ENCODE results near the gene SPARC.
"Not testable (repeated sequence)": the region's sequence is repeated elsewhere in the genome, so short reads cannot be mapped to it uniquely, and the experiment has no call there.

Gene SPARC

GRCh38 chr5:151718153-151718552 lies 31.4 kb upstream of the SPARC start:
- Mint-ChIP-seq H3K4me3 (no peak overlapping the region), H3K27ac (no peak overlapping the region), H3K36me3 (peaks cover 3% of the 10 kb centered on the region), H3K9me3 (no peaks in the 10 kb centered on the region), H3K4me1 (peaks cover 13% of the 10 kb centered on the region), H3K27me3 (no peaks in the 10 kb centered on the region)
- ATAC-seq (ENCODE audit: low read depth): no peak
- no peak for DNase-seq (ENCODE audit: low spot score in 2 of 2)

GRCh38 chr5:151717416-151717815 lies 30.7 kb upstream of the SPARC start:
- H3K27ac Mint-ChIP-seq: no peak overlapping the region
- no peaks in the 10 kb centered on the region for H3K27me3 Mint-ChIP-seq
- no peaks in the 10 kb centered on the region for H3K9me3 Mint-ChIP-seq

GRCh38 chr5:151709109-151709735 lies 22.5 kb upstream of the SPARC start:
- peaks cover 2% of the 10 kb centered on the region for H3K9me3 Mint-ChIP-seq
- H3K4me1 Mint-ChIP-seq: peaks cover 7% of the 10 kb centered on the region
- no peak overlapping the region for H3K4me3 Mint-ChIP-seq
- no peak overlapping the region for H3K27ac Mint-ChIP-seq
- H3K36me3 Mint-ChIP-seq: no peaks in the 10 kb centered on the region
- no peak for DNase-seq (ENCODE audit: low spot score in 2 of 2)
- peaks cover 2% of the 10 kb centered on the region for H3K27me3 Mint-ChIP-seq
- ATAC-seq (ENCODE audit: low read depth): no peak

More at GRCh38 chr5:151717416-151717815, 30.7 kb upstream of the SPARC start:
- DNase-seq (ENCODE audit: low spot score in 2 of 2) (no peak), ATAC-seq (ENCODE audit: low read depth) (no peak)
- Mint-ChIP-seq H3K4me3 (no peak overlapping the region), H3K36me3 (peaks cover 3% of the 10 kb centered on the region), H3K4me1 (peaks cover 10% of the 10 kb centered on the region)

- Mint-ChIP-seq H3K36me3 (no peaks in the 10 kb centered on the region), H3K27me3 (peaks cover 2% of the 10 kb centered on the region), H3K4me3 (no peak overlapping the region), H3K4me1 (peaks cover 11% of the 10 kb centered on the region), H3K27ac (no peak overlapping the region), H3K9me3 (peaks cover 2% of the 10 kb centered on the region)
- DNase-seq (ENCODE audit: low spot score in 2 of 2): no peak
- ATAC-seq (ENCODE audit: low read depth): no peak
Measured at GRCh38 chr5:151708126-151708525, 21.4 kb upstream of the SPARC start.

GRCh38 chr5:151707567-151707966 lies 20.9 kb upstream of the SPARC start:
- Mint-ChIP-seq H3K4me1 (peaks cover 12% of the 10 kb centered on the region), H3K27ac (no peak overlapping the region), H3K27me3 (peaks cover 2% of the 10 kb centered on the region), H3K36me3 (no peaks in the 10 kb centered on the region), H3K4me3 (no peak overlapping the region), H3K9me3 (peaks cover 2% of the 10 kb centered on the region)
- ATAC-seq (ENCODE audit: low read depth) (no peak), DNase-seq (ENCODE audit: low spot score in 2 of 2) (no peak)

GRCh38 chr5:151706906-151707305 lies 20.2 kb upstream of the SPARC start:
- H3K27me3 Mint-ChIP-seq: peaks cover 2% of the 10 kb centered on the region
- DNase-seq (ENCODE audit: low spot score in 2 of 2) (no peak), ATAC-seq (ENCODE audit: low read depth) (no peak)
- H3K4me3 Mint-ChIP-seq: no peak overlapping the region
- peaks cover 12% of the 10 kb centered on the region for H3K4me1 Mint-ChIP-seq
- no peak overlapping the region for H3K27ac Mint-ChIP-seq
- peaks cover 2% of the 10 kb centered on the region for H3K9me3 Mint-ChIP-seq
- no peaks in the 10 kb centered on the region for H3K36me3 Mint-ChIP-seq

GRCh38 chr5:151703780-151704179 lies 17.1 kb upstream of the SPARC start:
- Mint-ChIP-seq H3K9me3 (no peaks in the 10 kb centered on the region), H3K4me1 (peaks cover 9% of the 10 kb centered on the region), H3K27ac (no peak overlapping the region), H3K27me3 (no peaks in the 10 kb centered on the region), H3K4me3 (no peak overlapping the region), H3K36me3 (no peaks in the 10 kb centered on the region)
- no peak for DNase-seq (ENCODE audit: low spot score in 2 of 2)
- no peak for ATAC-seq (ENCODE audit: low read depth)

- peaks cover 9% of the 10 kb centered on the region for H3K4me1 Mint-ChIP-seq
- DNase-seq (ENCODE audit: low spot score in 2 of 2): no peak
- ATAC-seq (ENCODE audit: low read depth): no peak
- H3K9me3 Mint-ChIP-seq: no peaks in the 10 kb centered on the region
- H3K4me3 Mint-ChIP-seq: no peak overlapping the region
- no peak overlapping the region for H3K27ac Mint-ChIP-seq
- no peaks in the 10 kb centered on the region for H3K36me3 Mint-ChIP-seq
- no peaks in the 10 kb centered on the region for H3K27me3 Mint-ChIP-seq
Measured at GRCh38 chr5:151703227-151703626, 16.5 kb upstream of the SPARC start.

- no peaks in the 10 kb centered on the region for H3K9me3 Mint-ChIP-seq
- H3K4me1 Mint-ChIP-seq: peaks cover 9% of the 10 kb centered on the region
- no peak for ATAC-seq (ENCODE audit: low read depth)
- no peak overlapping the region for H3K27ac Mint-ChIP-seq
- peaks cover 3% of the 10 kb centered on the region for H3K27me3 Mint-ChIP-seq
- no peaks in the 10 kb centered on the region for H3K36me3 Mint-ChIP-seq
- no peak for DNase-seq (ENCODE audit: low spot score in 2 of 2)
- no peak overlapping the region for H3K4me3 Mint-ChIP-seq
Measured at GRCh38 chr5:151700820-151701219, 14.1 kb upstream of the SPARC start.

- ATAC-seq (ENCODE audit: low read depth) (no peak), DNase-seq (ENCODE audit: low spot score in 2 of 2) (no peak)
- Mint-ChIP-seq H3K36me3 (no peaks in the 10 kb centered on the region), H3K27ac (no peak overlapping the region), H3K9me3 (no peaks in the 10 kb centered on the region), H3K4me1 (peaks cover 9% of the 10 kb centered on the region), H3K27me3 (peaks cover 3% of the 10 kb centered on the region), H3K4me3 (no peak overlapping the region)
Measured at GRCh38 chr5:151700296-151700695, 13.6 kb upstream of the SPARC start.

GRCh38 chr5:151699071-151699901 lies 12.6 kb upstream of the SPARC start:
- Mint-ChIP-seq H3K27ac (no peak overlapping the region), H3K4me3 (no peak overlapping the region), H3K27me3 (peaks cover 3% of the 10 kb centered on the region), H3K4me1 (peaks cover 9% of the 10 kb centered on the region), H3K9me3 (no peaks in the 10 kb centered on the region), H3K36me3 (no peaks in the 10 kb centered on the region)
- DNase-seq (ENCODE audit: low spot score in 2 of 2) (no peak), ATAC-seq (ENCODE audit: low read depth) (no peak)

- H3K27ac Mint-ChIP-seq; ATAC-seq (ENCODE audit: low read depth); H3K36me3 Mint-ChIP-seq; H3K4me3 Mint-ChIP-seq; H3K4me1 Mint-ChIP-seq; H3K9me3 Mint-ChIP-seq; DNase-seq (ENCODE audit: low spot score in 2 of 2); H3K27me3 Mint-ChIP-seq: not testable (repeated sequence)
Measured at GRCh38 chr5:151698081-151698480, 11.4 kb upstream of the SPARC start.

- Mint-ChIP-seq H3K9me3 (no peaks in the 10 kb centered on the region), H3K4me1 (peaks cover 4% of the 10 kb centered on the region), H3K27ac (no peak overlapping the region), H3K36me3 (no peaks in the 10 kb centered on the region), H3K27me3 (peaks cover 3% of the 10 kb centered on the region), H3K4me3 (no peak overlapping the region)
- ATAC-seq (ENCODE audit: low read depth) (no peak), DNase-seq (ENCODE audit: low spot score in 2 of 2) (no peak)
Measured at GRCh38 chr5:151697452-151697851, 10.7 kb upstream of the SPARC start.

- ATAC-seq (ENCODE audit: low read depth) (no peak), DNase-seq (ENCODE audit: low spot score in 2 of 2) (no peak)
- Mint-ChIP-seq H3K4me3 (no peak overlapping the region), H3K27me3 (peaks cover 3% of the 10 kb centered on the region), H3K36me3 (no peaks in the 10 kb centered on the region), H3K4me1 (peaks cover 4% of the 10 kb centered on the region), H3K27ac (no peak overlapping the region), H3K9me3 (no peaks in the 10 kb centered on the region)
Measured at GRCh38 chr5:151696470-151697061, 9.9 kb upstream of the SPARC start.

All from memory B cell (primary cell).